HG03103 (cell line): ENCODE results near the gene KDM4D.
"Not testable (repeated sequence)": the region's sequence is repeated elsewhere in the genome, so short reads cannot be mapped to it uniquely, and the experiment has no call there.

Source experiments
- ATAC-seq: cut with Tn5 transposase; IDR thresholded peaks from one replicate; pipeline ENCODE4 v1.9.1; 2021; ENCODE audit warnings: low read depth; ENCODE audit not compliant: unreplicated experiment

KDM4D gene

DNA sequence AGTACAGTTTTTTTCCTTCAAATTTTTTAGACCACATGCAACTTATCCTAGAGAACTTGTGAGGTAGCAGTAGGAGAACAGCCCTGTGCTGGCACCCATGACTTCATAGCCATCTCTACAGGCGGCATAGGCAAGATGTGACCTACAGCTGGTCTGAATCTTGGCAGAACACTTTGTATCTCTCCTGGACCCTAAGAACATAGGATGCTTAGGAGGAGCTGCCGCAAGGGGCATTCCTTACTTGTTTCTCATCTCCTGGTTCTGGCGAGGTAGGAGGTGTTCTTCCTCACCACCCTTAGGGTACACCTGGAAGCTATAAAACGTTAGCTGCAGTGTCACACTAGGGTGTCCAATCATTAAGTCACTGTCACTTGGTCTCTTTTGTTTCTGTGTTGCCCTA is 16.5 kb upstream of the KDM4D start:
- no peak for ATAC-seq

- no peak for ATAC-seq
Observed at GRCh38 chr11:94958121-94958696, 15.3 kb upstream of the KDM4D start.

DNA sequence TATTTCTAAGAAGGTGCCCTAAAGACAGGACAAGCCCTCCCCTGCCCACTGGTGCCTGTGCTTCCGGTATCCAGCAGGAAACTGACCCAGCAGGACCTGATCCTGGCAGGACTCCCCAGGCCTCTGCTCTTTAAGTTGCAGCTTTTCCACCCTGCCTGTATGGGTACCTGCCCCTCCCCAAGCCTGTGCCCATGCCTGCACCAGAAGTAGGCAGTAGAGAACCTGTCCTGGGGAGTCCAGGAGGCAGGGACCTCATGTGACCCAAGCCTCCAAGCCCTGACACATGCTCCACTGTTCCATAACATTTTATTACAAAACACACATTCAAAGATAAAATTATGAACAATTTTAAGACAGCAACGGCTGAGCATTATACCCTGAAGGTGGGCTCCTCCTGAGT is 14.3 kb upstream of the KDM4D start:
- ATAC-seq, result no peak

DNA sequence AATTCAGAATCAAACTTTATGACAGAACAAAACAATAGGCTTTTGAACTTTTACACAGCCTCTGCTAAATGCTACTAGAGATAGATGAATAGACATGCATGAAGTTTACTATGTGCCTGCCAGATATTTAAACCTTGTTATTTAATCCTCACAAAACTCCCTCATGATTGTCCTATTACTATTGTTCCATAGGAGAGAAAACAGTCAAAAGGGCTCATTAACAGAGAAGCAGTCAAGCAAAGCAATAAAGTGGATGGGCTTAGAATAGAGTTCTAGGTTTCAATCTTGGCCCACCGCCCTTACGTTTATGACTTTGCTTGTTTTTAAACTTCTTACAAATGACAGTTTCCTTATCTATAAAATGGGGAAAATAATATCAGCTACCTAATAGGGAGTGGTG is 13.0 kb upstream of the KDM4D start:
- ATAC-seq, result no peak

DNA sequence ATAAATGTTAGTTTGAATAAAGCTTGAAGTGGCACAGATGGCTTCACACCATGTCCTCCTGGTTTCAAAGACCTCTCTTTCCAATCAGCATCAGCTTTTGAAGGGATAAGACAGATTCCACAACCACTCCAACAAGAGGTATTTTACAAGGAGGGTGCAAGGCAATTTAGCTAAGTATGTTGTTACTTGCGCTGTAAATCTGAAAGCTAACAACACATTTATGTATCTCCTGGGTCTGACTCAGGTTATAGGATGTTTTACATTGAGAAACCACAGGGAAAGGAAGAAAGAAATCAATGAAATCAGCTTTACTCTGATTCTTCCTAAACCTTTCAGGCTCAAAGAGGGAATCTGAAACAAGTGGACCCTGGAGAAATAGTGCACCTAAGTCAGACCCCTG is 12.3 kb upstream of the KDM4D start:
- no peak for ATAC-seq

DNA sequence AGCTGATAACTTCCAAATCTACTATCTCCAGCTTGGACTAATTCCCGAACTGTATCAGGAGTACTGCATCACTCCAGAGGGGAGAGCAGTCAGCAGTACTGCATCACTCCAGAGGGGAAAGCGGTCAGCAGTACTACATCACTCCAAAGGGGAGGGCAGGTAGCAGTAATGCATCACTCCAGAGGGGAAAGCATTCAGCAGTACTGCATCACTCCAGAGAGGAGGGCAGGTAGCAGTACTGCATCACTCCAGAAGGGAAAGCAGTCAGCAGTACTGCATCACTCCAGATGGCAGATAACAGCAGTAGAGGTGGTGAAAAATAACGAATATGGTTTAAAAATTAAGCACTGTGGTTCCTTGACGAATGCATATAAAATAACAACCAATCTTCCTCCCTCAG is 8.6 kb upstream of the KDM4D start:
- no peak for ATAC-seq

- ATAC-seq, result no peak
Observed at GRCh38 chr11:94968334-94968958, 5.1 kb upstream of the KDM4D start.

DNA sequence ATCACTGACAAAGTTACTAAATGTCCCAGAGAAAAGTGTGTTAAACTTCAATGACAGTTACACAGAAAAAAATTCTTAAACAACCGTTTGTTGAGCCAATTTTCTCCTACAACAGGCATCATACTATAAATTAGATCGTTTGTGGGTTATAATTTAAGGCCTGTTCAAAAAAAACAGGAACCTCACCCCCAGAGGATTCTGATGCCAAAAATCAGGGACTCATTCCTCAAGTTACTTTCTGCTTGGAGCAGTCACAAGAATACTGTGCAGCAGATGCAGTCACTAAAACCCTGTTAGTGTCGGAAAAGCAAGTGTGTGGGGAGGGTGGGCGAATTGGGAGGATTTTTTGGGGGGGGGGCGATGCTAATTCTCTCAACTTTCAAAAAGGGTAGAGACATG is 810 bp upstream of the KDM4D start:
- no peak for ATAC-seq

- no peak for ATAC-seq
Observed at GRCh38 chr11:94974178-94974577, 669 bp downstream of the KDM4D start.

DNA sequence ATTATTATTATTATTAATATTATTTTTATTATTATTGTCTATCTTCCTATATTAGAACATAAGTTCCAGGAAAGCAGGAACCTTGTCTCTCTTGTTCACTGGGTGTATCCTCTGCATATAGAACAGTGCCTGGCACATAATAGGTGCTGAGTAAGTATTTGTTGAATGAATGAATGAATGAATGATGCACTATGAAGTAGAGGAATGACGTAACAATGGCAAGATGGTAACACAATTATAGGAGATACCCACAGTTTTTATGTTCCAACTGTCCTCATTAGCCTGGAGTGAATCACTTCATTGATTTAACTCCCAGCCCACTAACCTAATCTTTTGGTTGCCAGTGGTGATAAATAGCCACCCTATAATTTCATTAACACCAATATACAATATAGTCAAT is 2.1 kb downstream of the KDM4D start:
- ATAC-seq, result no peak

GRCh38 chr11:94987378-94987777 is 13.9 kb downstream of the KDM4D start:
- no peak for ATAC-seq

DNA sequence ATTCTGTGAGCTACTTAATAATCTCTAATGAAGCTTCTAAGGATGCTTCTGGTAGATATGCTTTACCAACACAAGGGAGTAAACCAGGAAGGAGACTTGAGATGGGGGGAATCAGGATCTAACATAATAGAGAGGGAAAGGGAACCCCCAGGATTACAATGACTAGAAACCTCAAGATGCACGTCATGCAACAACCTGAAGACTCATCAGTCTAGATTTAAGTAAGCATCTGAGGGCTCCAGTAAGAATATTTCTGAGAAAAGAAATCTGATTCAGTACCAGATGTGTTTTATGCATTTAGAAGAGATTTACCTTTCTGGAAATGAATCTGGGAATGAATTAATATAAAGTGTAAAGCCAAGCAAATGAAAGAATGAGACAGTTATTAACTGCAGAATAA is 15.2 kb downstream of the KDM4D start:
- no peak for ATAC-seq

GRCh38 chr11:94993400-94993943 is 20.0 kb downstream of the KDM4D start:
- no peak for ATAC-seq

DNA sequence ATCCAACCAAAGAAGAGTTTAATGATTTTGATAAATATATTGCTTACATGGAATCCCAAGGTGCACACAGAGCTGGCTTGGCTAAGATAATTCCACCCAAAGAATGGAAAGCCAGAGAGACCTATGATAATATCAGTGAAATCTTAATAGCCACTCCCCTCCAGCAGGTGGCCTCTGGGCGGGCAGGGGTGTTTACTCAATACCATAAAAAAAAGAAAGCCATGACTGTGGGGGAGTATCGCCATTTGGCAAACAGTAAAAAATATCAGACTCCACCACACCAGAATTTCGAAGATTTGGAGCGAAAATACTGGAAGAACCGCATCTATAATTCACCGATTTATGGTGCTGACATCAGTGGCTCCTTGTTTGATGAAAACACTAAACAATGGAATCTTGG is 23.9 kb downstream of the KDM4D start:
- no peak for ATAC-seq

DNA sequence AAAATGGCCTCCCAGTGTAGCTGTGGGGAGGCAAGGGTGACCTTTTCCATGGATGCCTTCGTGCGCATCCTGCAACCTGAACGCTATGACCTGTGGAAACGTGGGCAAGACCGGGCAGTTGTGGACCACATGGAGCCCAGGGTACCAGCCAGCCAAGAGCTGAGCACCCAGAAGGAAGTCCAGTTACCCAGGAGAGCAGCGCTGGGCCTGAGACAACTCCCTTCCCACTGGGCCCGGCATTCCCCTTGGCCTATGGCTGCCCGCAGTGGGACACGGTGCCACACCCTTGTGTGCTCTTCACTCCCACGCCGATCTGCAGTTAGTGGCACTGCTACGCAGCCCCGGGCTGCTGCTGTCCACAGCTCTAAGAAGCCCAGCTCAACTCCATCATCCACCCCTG is 24.8 kb downstream of the KDM4D start:
- no peak for ATAC-seq

DNA sequence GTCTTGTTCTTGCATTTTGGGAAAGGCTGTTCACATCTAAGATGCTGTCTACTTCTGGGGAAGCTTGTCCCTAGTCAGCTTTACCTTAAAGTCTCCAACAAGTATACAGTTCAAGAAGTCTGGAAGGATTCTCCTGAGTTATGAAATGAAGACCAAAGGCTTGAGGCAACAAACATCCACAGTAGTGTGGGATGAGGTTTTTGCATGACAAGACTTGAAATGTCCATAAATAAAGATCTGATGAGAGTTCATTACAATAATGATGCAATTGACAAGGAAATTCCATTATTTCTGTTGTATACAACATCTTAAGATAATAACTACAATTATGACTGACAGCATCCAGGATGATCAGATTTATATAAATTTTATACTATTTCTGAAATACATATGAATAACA is 30.2 kb downstream of the KDM4D start:
- no peak for ATAC-seq

DNA sequence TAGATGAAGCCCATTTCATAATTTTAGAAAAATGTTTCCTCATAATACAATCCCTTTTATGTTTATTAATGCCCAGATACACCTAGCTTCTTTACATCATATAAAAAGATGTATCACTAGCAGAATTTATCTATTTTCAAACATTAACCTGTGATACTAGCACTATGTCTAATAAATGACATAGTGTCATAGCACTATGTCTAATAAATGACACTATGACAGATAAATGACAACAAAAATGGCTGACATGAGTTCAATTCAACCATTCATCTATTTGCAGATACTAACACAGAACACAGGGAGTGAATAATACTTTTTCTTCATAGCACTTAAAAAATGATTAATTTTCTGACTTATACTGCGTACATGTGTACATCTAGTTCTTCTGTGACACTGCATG is 32.1 kb downstream of the KDM4D start:
- ATAC-seq, result no peak

DNA sequence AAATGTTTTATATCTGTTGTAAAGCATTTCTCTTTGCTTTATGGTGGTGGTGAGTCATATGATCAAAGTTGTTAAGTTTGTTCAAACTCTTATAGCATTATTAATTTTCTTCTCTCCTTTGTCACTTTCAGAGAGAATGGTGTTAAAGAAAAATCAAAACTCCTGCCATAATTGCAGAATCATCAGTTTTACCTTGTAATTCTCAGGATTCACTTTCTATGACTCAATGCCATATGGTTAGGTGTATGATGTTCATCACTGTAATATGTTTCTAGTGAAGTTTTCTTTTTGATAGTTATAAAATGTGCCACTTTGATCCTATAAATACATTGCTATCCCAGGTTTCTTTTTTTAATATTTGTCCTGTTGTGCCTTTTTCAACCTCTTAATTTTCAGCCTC is 37.9 kb downstream of the KDM4D start:
- ATAC-seq, result no peak

DNA sequence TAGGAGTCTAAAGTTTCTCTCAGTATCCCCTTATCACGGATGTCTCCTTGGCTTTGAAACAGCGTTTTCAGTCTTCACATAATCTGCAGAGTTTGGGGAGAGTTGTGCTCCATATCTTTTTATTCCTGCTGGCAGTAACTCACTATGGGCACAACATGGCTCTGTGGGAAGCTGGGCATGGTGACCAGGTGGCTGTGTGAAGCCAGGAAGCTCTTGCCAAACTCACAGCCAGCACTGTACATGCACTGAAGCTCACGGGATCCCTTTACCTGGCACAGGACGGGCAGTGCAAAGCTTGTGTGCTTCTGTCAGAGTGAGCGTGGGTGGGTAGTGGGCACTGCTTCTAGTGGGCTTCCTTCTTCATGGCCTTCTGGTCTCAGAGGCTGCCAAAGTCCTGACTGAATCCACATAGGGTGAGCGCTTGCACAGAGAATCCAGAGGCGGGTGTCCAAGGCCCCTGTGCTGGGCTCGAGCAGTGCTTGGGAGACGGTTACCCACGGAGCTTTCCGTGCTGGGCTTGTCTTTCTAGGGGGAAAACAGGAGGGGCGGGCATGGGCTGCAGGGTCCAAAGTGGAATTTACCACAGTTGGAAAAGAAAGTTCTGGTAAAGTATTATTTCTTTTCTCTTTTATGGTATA is 40.8 kb downstream of the KDM4D start:
- no peak for ATAC-seq

GRCh38 chr11:95016139-95016538 is 42.6 kb downstream of the KDM4D start:
- no peak for ATAC-seq

DNA sequence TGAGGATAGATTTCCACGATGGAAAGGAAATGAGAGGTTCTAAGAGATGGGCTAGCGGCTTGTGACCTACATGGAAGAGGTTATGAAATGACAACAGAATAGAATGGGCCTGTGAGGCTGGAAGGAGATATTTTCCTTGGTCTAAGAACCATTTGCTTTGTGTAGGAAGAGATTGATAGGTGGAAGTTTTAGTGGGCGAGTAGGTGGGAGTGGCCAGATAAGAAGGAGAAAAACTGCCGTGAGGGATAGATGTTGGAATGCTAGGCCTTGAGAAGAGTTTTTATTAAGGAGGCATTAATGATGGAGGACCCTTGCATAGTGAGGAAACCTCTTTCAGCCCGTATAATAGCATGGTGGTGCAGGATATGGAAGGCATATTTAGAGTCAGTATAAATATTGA is 48.0 kb downstream of the KDM4D start:
- not testable (repeated sequence) for ATAC-seq

GRCh38 chr11:95024958-95025357 is 51.4 kb downstream of the KDM4D start, which contains the start of gene KDM4E:
KDM4E (plus strand) TSS chr11:95025258; CDS start chr11:95025558, 300 bp downstream.
- no peak for ATAC-seq
